Measurements from ENCODE around the gene BTBD9.

BTBD9 gene

DNA sequence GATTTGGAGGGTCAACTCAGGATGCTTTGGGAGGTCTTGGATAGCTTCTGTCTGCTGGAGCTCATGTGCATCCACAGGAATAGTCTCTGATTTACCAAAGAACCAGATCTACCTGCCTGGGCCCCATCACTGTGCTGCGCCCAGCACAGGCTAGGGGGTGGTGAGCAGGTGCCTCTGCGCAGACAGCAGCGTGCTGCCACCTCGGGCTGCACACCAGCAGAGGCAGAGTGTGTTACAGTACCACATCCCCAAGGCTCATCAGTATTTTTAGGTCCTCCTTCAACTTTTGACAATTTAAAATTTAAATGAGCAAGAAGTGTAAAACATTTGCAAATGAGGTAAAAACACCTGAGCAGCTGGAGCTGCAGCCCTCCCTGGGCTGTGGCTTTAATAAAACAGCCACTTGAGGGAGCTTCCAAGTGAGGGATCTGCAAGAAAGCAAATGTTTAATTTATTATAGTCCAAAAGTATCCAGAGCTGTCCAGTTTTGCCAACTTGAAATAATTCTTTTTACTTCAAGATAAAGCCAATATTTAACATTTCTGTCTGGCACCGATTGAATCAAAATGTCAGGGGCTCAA is 495.3 kb downstream of the BTBD9 start:
- Histone ChIP-seq H3K9me3 (no peaks in the 10 kb centered on the region), H3K4me1 (no peaks in the 10 kb centered on the region), H3K4me3 (ENCODE audit: low read depth, low read length) (no peak overlapping the region), H3K27me3 (no peaks in the 10 kb centered on the region), H3K36me3 (no peaks in the 10 kb centered on the region)
- no peak for DNase-seq
- TF ChIP-seq, protein P1, sequence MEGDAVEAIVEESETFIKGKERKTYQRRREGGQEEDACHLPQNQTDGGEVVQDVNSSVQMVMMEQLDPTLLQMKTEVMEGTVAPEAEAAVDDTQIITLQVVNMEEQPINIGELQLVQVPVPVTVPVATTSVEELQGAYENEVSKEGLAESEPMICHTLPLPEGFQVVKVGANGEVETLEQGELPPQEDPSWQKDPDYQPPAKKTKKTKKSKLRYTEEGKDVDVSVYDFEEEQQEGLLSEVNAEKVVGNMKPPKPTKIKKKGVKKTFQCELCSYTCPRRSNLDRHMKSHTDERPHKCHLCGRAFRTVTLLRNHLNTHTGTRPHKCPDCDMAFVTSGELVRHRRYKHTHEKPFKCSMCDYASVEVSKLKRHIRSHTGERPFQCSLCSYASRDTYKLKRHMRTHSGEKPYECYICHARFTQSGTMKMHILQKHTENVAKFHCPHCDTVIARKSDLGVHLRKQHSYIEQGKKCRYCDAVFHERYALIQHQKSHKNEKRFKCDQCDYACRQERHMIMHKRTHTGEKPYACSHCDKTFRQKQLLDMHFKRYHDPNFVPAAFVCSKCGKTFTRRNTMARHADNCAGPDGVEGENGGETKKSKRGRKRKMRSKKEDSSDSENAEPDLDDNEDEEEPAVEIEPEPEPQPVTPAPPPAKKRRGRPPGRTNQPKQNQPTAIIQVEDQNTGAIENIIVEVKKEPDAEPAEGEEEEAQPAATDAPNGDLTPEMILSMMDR (IDR thresholded peaks at IDR 0.05; ENCODE audit: low read depth, low read length), result no peak

DNA sequence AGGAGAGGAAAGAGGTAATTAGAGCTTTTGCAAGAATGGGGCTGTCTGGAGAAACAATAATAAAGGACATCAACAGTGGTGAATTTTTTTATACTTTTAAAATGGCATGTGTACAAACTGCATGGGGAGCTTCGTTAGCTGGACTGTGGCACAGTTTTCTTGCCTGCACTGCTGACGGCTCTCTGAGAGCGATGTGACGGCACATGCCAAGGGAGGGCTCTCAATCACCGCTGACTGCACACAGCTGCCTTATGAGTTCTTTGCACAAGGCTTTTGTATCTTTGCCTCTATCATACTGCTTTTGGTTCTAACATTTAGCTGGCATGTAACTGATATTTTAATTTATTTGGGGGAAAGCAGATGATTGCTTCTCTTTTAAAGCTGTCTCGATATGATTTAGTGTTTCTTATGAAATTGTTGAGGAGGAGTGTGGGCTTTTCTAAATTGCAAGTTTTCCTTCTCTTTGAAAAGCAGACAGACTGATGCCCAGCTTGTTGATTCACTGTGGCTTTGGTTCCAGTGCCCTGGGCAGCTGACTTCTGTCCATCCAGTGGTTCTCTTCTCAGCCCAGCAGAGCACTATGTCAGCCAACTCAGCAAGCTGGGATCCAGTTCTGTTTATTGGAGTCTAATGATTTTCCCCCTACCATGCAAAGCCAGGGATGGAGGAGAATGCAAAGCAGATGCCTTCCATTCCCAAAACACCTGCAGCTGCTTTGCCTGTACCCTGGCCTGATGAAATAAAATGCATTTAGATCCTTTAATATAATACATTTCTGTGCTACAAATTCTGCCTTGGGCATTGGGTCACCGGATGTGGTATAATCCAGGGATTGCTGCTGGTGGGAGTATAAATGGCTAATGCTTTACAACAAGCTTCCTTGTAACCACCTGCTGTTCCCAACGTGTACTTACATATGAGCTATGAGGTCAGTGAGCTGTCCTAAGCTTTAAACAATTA is 496.3 kb downstream of the BTBD9 start:
- DNase-seq, result no peak
- Histone ChIP-seq H3K4me1 (no peaks in the 10 kb centered on the region), H3K36me3 (no peaks in the 10 kb centered on the region)

DNA sequence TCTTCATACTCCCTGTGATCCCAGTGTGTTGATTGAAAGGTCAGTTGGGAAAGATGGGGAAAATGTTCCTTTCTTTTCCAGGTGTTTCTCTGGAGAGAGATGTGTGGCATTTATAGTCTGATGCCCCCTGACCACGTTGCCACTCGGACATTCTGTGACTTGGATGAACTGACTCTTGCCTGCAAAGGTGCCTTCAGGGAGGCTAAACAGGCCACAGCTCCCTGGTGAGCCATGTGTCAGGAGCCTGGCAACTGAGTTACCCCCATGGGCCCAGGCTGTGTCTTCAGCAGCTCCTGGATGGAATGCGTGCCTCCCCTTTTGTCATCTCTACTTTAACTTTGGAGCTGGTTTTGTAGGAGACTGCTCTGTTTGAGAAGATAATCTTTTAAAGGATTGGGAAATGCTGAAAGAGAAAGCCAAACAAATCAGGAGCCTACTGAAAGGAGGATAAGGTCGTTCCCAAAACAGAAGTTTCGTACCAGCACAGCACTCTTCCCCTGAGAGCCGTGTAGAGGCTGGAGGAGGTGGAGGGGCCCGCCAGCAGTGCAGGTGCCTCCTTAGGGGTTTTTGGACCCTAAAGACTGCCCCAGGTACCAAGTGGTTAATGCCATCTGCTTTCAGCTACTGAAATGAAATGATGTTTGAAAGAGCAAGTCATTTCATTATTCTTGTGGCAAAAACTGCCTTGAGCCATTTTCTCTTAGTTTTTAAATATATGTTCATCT is 497.4 kb downstream of the BTBD9 start:
- Histone ChIP-seq H3K4me1 (no peaks in the 10 kb centered on the region), H3K9me3 (no peaks in the 10 kb centered on the region), H3K4me3 (ENCODE audit: low read depth, low read length) (no peak overlapping the region), H3K27me3 (no peaks in the 10 kb centered on the region), H3K36me3 (no peaks in the 10 kb centered on the region)
- TF ChIP-seq, protein P1 (IDR thresholded peaks at IDR 0.05; ENCODE audit: low read depth, low read length), result no peak
- DNase-seq, result no peak

More for the DNA sequence above, 496.3 kb downstream of the BTBD9 start:
- Histone ChIP-seq H3K27me3 (no peaks in the 10 kb centered on the region), H3K9me3 (no peaks in the 10 kb centered on the region), H3K4me3 (ENCODE audit: low read depth, low read length) (no peak overlapping the region)
- TF ChIP-seq, protein P1 (IDR thresholded peaks at IDR 0.05; ENCODE audit: low read depth, low read length), result no peak

DNA sequence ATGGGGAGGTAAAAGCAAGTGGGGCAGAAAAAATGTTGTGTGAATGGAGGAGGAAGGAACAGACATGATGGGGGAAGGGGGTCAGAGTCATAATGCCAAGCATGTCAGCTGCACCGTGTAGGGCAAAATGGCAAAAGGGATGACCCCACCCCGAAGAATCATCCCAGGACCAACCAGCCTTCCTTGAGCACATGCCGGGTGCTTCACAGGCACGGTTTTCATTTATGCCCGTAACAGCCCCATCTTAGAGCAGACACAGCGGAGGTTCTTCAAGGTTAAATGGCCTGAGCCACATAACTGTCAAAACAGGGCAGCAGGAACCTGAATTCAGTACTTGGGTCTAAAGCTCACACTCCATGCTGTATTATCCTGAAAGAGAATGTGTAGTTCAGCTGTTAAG is 498.0 kb downstream of the BTBD9 start:
- no peaks in the 10 kb centered on the region for H3K9me3 ChIP-seq
- no peaks in the 10 kb centered on the region for H3K36me3 ChIP-seq
- TF ChIP-seq, protein P1 (IDR thresholded peaks at IDR 0.05; ENCODE audit: low read depth, low read length), result no peak
- no peak overlapping the region for H3K4me3 ChIP-seq (ENCODE audit: low read depth, low read length)
- no peak for DNase-seq
- H3K4me1 ChIP-seq, result no peaks in the 10 kb centered on the region
- H3K27me3 ChIP-seq, result no peaks in the 10 kb centered on the region

DNA sequence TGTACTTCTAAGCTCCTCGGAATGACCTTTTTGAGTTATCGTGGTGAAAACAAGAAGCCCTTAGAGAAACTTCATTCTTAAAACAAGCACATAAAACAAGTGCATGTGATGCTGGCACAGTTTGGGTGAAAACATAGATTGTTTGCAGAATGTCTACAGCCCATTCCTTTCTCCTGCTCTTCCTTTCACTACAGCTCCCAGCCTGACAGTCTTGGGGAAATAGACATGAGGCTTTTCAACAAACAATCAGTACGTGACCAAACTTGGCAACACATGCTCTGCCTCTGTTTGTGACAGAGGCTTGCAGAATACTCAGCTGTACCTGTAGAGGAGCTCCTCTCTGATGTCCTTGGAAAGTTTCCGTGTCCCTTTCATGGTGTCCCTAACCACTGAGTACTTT is 498.6 kb downstream of the BTBD9 start:
- no peak for DNase-seq
- Histone ChIP-seq H3K27me3 (no peaks in the 10 kb centered on the region), H3K4me1 (no peaks in the 10 kb centered on the region), H3K4me3 (ENCODE audit: low read depth, low read length) (no peak overlapping the region), H3K36me3 (no peaks in the 10 kb centered on the region), H3K9me3 (no peaks in the 10 kb centered on the region)
- TF ChIP-seq, protein P1 (IDR thresholded peaks at IDR 0.05; ENCODE audit: low read depth, low read length), result no peak
